ENCODE data around the gene PC. TPM values are rescaled to one million over a fixed set of nuclear protein-coding genes. Genes with fewer than 3 reads are reported as not detected.

The PC gene
- total and polyA plus RNA-seq, 9 of the 15 experiments (the other 6 are each of a cell fraction or from before 2014, with no cell fraction given): 0.94 to 38.0 (median 8.7) TPM

GRCh38 chr11:66868082-66868725 lies 90.0 kb downstream of the PC start (continued):
- TF ChIP-seq RNF219 (CRISPR knock-in tag; IDR thresholded peaks at IDR 0.05) (no peak), CCNT2 (IDR thresholded peaks at IDR 0.05; ENCODE audit: borderline replicate concordance, extremely low read depth, insufficient read length, low read depth, low read length) (no peak), ETS1 (conservative IDR thresholded peaks at IDR 0.05; ENCODE audit: control insufficient read depth, low read depth, low read length) (no peak), GTF2F1 (IDR thresholded peaks at IDR 0.05; ENCODE audit: low read depth, low read length) (peak; percentile 59; the same call in 1 of the 2 replicates), GTF2B (IDR thresholded peaks at IDR 0.05; ENCODE audit: extremely low read depth, insufficient read length) (peak; percentile 87), DDX20 (tag; IDR thresholded peaks at IDR 0.05; ENCODE audit: low read depth) (no peak), POLR2AphosphoS5 (IDR thresholded peaks at IDR 0.05; ENCODE audit: control insufficient read depth, insufficient read depth, low read depth, low read length) (peak; percentile 73), RBFOX2 (IDR thresholded peaks at IDR 0.05; ENCODE audit: low read depth, low read length) (peak; percentile 47; the same call in 1 of the 2 replicates), BHLHE40 (IDR thresholded peaks at IDR 0.05; ENCODE audit: low read length) (no peak), BCOR (IDR thresholded peaks at IDR 0.05) (0 out of 2 replicates have a peak, but pooled peaks have one; percentile 35), PML (IDR thresholded peaks at IDR 0.05; ENCODE audit: low read length) (peak; percentile 26; the same call in 1 of the 2 replicates)
- TF ChIP-seq, protein P1, sequence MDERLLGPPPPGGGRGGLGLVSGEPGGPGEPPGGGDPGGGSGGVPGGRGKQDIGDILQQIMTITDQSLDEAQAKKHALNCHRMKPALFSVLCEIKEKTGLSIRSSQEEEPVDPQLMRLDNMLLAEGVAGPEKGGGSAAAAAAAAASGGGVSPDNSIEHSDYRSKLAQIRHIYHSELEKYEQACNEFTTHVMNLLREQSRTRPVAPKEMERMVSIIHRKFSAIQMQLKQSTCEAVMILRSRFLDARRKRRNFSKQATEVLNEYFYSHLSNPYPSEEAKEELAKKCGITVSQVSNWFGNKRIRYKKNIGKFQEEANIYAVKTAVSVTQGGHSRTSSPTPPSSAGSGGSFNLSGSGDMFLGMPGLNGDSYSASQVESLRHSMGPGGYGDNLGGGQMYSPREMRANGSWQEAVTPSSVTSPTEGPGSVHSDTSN (CRISPR knock-in tag; IDR thresholded peaks at IDR 0.05; ENCODE audit: low read depth): no peak
- TF ChIP-seq, protein P1 (tag; conservative IDR thresholded peaks at IDR 0.05; ENCODE audit: low read depth): 0 out of 2 replicates have a peak, but pooled peaks have one; percentile 22
- TF ChIP-seq, protein P2, sequence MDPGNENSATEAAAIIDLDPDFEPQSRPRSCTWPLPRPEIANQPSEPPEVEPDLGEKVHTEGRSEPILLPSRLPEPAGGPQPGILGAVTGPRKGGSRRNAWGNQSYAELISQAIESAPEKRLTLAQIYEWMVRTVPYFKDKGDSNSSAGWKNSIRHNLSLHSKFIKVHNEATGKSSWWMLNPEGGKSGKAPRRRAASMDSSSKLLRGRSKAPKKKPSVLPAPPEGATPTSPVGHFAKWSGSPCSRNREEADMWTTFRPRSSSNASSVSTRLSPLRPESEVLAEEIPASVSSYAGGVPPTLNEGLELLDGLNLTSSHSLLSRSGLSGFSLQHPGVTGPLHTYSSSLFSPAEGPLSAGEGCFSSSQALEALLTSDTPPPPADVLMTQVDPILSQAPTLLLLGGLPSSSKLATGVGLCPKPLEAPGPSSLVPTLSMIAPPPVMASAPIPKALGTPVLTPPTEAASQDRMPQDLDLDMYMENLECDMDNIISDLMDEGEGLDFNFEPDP (CRISPR knock-in tag; IDR thresholded peaks at IDR 0.05): no peak
- TF ChIP-seq, protein P3, sequence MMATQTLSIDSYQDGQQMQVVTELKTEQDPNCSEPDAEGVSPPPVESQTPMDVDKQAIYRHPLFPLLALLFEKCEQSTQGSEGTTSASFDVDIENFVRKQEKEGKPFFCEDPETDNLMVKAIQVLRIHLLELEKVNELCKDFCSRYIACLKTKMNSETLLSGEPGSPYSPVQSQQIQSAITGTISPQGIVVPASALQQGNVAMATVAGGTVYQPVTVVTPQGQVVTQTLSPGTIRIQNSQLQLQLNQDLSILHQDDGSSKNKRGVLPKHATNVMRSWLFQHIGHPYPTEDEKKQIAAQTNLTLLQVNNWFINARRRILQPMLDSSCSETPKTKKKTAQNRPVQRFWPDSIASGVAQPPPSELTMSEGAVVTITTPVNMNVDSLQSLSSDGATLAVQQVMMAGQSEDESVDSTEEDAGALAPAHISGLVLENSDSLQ (IDR thresholded peaks at IDR 0.05): peak; percentile 78
